Immature natural killer cell (primary cell): ENCODE results near the gene PYROXD2. TPM values are rescaled to one million over a fixed set of nuclear protein-coding genes. Genes with fewer than 3 reads are reported as not detected.

ENCODE experiments used
- DNase-seq, 3 donors: peaks; one replicate each; pipeline ENCODE4 v3.0.0; 2022; ENCODE audit warnings: mixed read lengths in 1 of 3
- H3K27ac Mint-ChIP-seq, 6 donors: one replicate each; pipeline ENCODE4 v1.8.0; 2020; ENCODE audit warnings: mixed read lengths in 6 of 6, mild to moderate bottlenecking in 5 of 6, inconsistent platforms in 4 of 6, moderate library complexity in 3 of 6
- H3K27me3 Mint-ChIP-seq, 3 donors: one replicate each; pipeline ENCODE4 v1.8.0; 2020 to 2021; ENCODE audit warnings: low read depth in 3 of 3, mild to moderate bottlenecking in 3 of 3, mixed read lengths in 3 of 3, moderate library complexity in 3 of 3, inconsistent platforms in 1 of 3
- H3K36me3 Mint-ChIP-seq, 3 donors: one replicate each; pipeline ENCODE4 v1.8.0; 2020; ENCODE audit warnings: mixed read lengths in 3 of 3, inconsistent platforms in 2 of 3, mild to moderate bottlenecking in 2 of 3
- H3K4me1 Mint-ChIP-seq, 2 donors: one replicate each; pipeline ENCODE4 v1.8.0; 2020; ENCODE audit warnings: inconsistent platforms in 2 of 2, mild to moderate bottlenecking in 2 of 2, mixed read lengths in 2 of 2, moderate library complexity in 1 of 2
- H3K4me3 Mint-ChIP-seq, 5 donors: one replicate each; pipeline ENCODE4 v1.8.0; 2020; ENCODE audit warnings: mild to moderate bottlenecking in 5 of 5, mixed read lengths in 5 of 5, inconsistent platforms in 3 of 5, moderate library complexity in 3 of 5
- H3K9me3 Mint-ChIP-seq, 6 donors: one replicate each; pipeline ENCODE4 v1.8.0; 2020; ENCODE audit warnings: mild to moderate bottlenecking in 6 of 6, mixed read lengths in 6 of 6, inconsistent platforms in 4 of 6, moderate library complexity in 3 of 6
- polyA plus RNA-seq, 3 donors: library from polyadenylated mRNA; unstranded; fragments of 300-500 nt; fragmentation: Illumina TruSeq; gene quantifications; one replicate each; pipeline ENCODE4 v1.2.3, GENCODE V29; 2021

Gene PYROXD2
- polyA plus RNA-seq: 10 to 100 TPM in 2 of 3 donors, 1 to 10 TPM in 1; 8.5 to 21.1 (median 17.3) TPM

DNA sequence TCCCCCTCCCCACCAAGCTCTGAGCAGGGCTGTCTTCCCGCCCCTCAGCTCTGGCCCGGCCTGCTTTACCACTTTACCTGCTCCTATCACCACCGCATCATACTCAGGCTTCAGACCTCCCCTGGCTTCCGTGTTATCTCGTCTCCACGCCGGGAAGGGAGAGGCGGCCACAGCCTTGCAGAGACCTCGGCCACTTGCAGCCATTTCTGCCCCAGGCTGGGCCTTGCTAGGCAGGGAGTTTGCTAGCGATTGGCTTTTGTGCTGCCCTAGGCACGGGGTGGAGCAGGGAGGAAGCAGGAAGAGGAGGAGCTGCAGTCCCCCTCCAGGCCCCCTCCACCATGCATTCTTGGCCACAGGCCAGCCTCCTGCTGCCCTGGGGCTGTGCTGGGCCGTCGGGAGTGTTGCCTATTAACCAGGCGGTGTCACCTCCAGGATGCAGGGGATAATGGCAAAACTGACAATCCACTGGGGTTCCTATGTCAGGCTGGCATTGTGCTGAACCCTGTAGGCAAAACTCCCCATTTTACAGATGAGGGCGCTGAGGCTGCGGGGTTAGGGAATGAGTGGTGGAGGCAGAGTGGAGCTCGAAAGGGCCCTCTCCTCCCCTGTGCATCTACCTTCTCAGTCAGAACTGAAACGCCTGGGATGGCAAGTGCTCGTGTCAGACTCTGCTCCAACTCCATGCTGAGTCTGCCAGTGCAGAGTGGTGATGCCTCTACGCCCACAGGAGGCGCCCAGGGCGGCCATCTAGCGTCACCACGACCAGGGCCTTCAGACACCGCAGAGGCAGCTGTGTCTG is at the start of gene PYROXD2:
Gene PYROXD2 (minus strand): TSS at position 251 of the 799 bp plus-strand sequence. CDS start 47 bp downstream, at position 204.
- peaks cover 3 to 15% (median 7%) of the 10 kb centered on the region in 3 donors for H3K36me3 Mint-ChIP-seq
- H3K27me3 Mint-ChIP-seq: peaks cover 0 to 3% (median 2%) of the 10 kb centered on the region in 3 donors
- peaks cover 23 to 36% of the 10 kb centered on the region in 2 donors for H3K4me1 Mint-ChIP-seq
- no peaks in the 10 kb centered on the region for H3K9me3 Mint-ChIP-seq
- peak within 1 kb of the TSS; percentile 75 to 98 (median 94) for H3K27ac Mint-ChIP-seq
- peak; percentile 56 to 76 (median 66) for DNase-seq
- H3K4me3 Mint-ChIP-seq: peak within 1 kb of the TSS; percentile 95 to 99 (median 97)

DNA sequence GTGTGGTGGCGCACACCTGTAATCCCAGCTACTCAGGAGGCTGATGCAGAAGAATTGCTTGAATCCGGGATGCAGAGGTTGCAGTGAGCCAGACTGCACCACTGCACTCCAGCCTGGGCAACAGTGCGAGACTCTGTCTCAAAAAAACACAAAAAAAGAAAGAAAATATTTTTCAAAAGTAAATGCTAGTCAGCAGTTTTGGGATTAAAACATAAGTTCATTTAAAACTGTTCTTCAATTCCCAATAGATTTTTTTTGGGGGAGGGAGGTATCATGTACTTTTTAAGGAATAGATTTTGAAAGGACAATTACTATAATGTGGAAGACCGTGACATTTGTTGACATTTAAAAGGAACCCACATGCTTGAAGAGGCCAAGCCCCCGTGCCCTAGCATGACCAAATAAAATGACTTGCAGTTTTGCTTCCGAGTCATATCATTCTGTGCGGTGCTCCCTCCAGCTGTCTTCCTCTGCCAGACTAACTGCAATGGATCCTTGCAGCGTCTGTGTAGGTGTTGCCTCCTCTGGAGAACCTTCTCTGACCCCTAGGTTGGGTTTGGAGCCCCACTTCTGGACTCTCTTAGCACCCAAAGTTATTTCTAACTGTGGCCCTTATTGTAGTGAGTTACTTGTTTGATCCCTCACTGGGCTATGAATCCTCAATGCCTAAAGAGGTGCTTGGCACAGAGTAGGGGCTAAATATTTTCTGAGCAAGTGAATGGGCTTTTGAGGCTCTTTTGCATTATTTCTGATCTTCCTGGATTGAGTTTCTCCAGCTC is 49.2 kb upstream of the PYROXD2 start:
- H3K4me3 Mint-ChIP-seq: no peak overlapping the region
- no peak overlapping the region for H3K27ac Mint-ChIP-seq
- no peak for DNase-seq
- peaks cover 2 to 6% (median 4%) of the 10 kb centered on the region in 3 donors for H3K27me3 Mint-ChIP-seq
- no peaks in the 10 kb centered on the region for H3K36me3 Mint-ChIP-seq
- H3K9me3 Mint-ChIP-seq: no peaks in the 10 kb centered on the region
- peaks cover 7 to 13% of the 10 kb centered on the region in 2 donors for H3K4me1 Mint-ChIP-seq

- Mint-ChIP-seq H3K4me1 (peaks cover 2 to 6% of the 10 kb centered on the region in 2 donors), H3K36me3 (no peaks in the 10 kb centered on the region), H3K9me3 (no peaks in the 10 kb centered on the region), H3K4me3 (no peak overlapping the region), H3K27ac (no peak overlapping the region), H3K27me3 (peaks cover 2 to 9% (median 2%) of the 10 kb centered on the region in 3 donors)
- no peak for DNase-seq
These were observed 48.0 kb upstream of the PYROXD2 start for GRCh38 chr10:98463016-98463415.

DNA sequence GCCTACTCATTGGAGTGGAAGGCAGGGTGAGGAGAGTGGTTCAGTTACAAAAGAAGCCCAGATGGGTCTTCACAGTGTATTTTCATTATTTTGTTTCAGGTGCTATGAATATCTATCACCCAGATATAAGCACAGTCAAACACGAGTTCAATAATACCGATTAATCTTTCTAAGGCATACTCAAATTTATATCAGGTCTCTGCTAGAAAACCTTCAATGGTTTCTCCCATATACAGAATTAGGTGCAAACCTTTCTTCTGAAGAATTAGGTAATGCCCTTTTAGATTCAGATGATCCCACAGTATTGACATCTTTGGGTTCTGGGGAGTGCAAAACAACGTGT is 46.5 kb upstream of the PYROXD2 start:
- H3K4me1 Mint-ChIP-seq: no peaks in the 10 kb centered on the region
- H3K27me3 Mint-ChIP-seq: peaks cover 0 to 13% (median 2%) of the 10 kb centered on the region in 3 donors
- no peak overlapping the region for H3K27ac Mint-ChIP-seq
- no peaks in the 10 kb centered on the region for H3K9me3 Mint-ChIP-seq
- H3K36me3 Mint-ChIP-seq: no peaks in the 10 kb centered on the region
- H3K4me3 Mint-ChIP-seq: no peak overlapping the region
- no peak for DNase-seq

GRCh38 chr10:98460837-98461499 is 46.0 kb upstream of the PYROXD2 start:
- no peak for DNase-seq
- H3K4me3 Mint-ChIP-seq: no peak overlapping the region
- H3K27me3 Mint-ChIP-seq: peaks cover 0 to 13% (median 2%) of the 10 kb centered on the region in 3 donors
- H3K36me3 Mint-ChIP-seq: no peaks in the 10 kb centered on the region
- no peaks in the 10 kb centered on the region for H3K9me3 Mint-ChIP-seq
- H3K4me1 Mint-ChIP-seq: no peaks in the 10 kb centered on the region
- no peak overlapping the region for H3K27ac Mint-ChIP-seq

GRCh38 chr10:98458809-98459784 is 44.1 kb upstream of the PYROXD2 start:
- Mint-ChIP-seq H3K27ac (no peak overlapping the region), H3K9me3 (no peaks in the 10 kb centered on the region), H3K36me3 (no peaks in the 10 kb centered on the region), H3K27me3 (peaks cover 2 to 13% (median 2%) of the 10 kb centered on the region in 3 donors), H3K4me1 (no peaks in the 10 kb centered on the region), H3K4me3 (no peak overlapping the region)
- DNase-seq: no peak

DNA sequence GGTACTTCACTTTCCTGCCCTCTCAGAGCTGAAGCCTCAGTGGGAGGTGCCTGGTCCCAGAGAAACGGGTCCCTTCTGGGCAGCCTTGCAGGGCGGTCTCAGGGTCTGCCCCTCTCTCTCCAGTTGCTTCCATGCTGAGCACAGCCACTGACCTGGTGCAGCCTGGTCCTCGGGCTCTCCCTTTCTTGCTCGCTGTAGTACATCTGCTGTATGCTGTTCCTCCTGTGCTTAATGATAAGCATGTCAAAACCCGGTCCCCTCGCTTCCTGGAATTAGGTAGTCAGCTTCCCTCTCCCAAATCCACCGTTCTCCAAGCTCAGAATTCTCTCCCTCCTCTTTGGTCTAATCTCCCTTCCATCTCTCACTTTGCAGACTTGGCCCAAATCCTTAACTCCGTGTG is 42.7 kb upstream of the PYROXD2 start:
- no peak overlapping the region for H3K4me3 Mint-ChIP-seq
- no peaks in the 10 kb centered on the region for H3K36me3 Mint-ChIP-seq
- peaks cover 2 to 11% (median 3%) of the 10 kb centered on the region in 3 donors for H3K27me3 Mint-ChIP-seq
- DNase-seq: no peak
- no peaks in the 10 kb centered on the region for H3K4me1 Mint-ChIP-seq
- no peaks in the 10 kb centered on the region for H3K9me3 Mint-ChIP-seq
- H3K27ac Mint-ChIP-seq: no peak overlapping the region

- H3K9me3 Mint-ChIP-seq: no peaks in the 10 kb centered on the region
- no peak for DNase-seq
- no peaks in the 10 kb centered on the region for H3K4me1 Mint-ChIP-seq
- H3K36me3 Mint-ChIP-seq: no peaks in the 10 kb centered on the region
- peaks cover 2 to 13% (median 3%) of the 10 kb centered on the region in 3 donors for H3K27me3 Mint-ChIP-seq
- no peak overlapping the region for H3K27ac Mint-ChIP-seq
- no peak overlapping the region for H3K4me3 Mint-ChIP-seq
These were observed 41.9 kb upstream of the PYROXD2 start for GRCh38 chr10:98456686-98457482.

- Mint-ChIP-seq H3K27ac (no peak overlapping the region), H3K27me3 (peaks cover 0 to 15% (median 3%) of the 10 kb centered on the region in 3 donors)
These were observed 41.1 kb upstream of the PYROXD2 start for GRCh38 chr10:98456043-98456570.

DNA sequence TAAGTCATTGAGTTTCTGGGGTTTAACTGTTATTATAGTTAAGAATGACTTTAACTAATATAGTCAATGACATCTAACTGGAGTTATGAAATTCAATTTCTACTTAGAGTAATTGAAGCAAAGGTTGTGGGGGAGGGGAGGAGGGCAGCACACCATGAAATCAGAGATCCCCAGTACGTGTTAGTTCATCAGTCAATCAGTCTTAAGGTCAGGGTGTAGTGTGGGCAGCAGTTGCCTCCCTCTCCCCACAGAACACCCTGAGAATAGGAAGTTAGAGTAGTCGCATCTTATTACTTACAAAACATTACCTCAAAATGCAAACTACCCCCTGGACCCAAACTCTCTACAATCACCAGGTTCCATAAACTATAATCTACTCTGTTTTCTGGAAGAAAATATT is 38.7 kb upstream of the PYROXD2 start:
- Mint-ChIP-seq H3K4me3 (no peak overlapping the region), H3K9me3 (no peaks in the 10 kb centered on the region), H3K27me3 (peaks cover 0 to 16% (median 8%) of the 10 kb centered on the region in 3 donors), H3K27ac (no peak overlapping the region), H3K4me1 (no peaks in the 10 kb centered on the region), H3K36me3 (no peaks in the 10 kb centered on the region)
- DNase-seq: no peak

More at GRCh38 chr10:98456043-98456570, 41.1 kb upstream of the PYROXD2 start:
- H3K36me3 Mint-ChIP-seq: no peaks in the 10 kb centered on the region
- no peak overlapping the region for H3K4me3 Mint-ChIP-seq
- no peak for DNase-seq
- no peaks in the 10 kb centered on the region for H3K4me1 Mint-ChIP-seq
- H3K9me3 Mint-ChIP-seq: no peaks in the 10 kb centered on the region

DNA sequence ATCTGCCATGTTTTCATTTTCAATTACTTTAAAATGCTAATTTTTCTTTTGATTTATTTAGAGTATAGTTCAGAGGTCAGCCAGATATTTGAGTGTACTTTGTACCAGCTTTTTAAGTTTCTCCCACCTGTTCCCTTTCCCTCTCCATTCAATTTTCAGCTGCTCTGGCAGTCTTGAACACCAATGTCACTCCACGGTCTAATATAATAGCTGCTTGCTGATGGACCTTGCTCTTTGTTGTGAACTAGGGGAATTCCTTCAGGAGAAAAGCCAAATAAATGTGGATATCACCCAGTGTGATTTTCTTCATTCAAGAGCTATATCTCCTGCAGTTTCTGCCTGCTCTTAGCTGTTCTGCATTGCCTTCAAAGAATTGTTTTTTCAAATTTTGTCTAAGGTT is 35.6 kb upstream of the PYROXD2 start:
- DNase-seq: no peak
- Mint-ChIP-seq H3K9me3 (no peaks in the 10 kb centered on the region), H3K4me1 (peaks cover 16 to 17% of the 10 kb centered on the region in 2 donors), H3K36me3 (no peaks in the 10 kb centered on the region), H3K27me3 (peaks cover 4 to 16% (median 16%) of the 10 kb centered on the region in 3 donors), H3K27ac (no peak overlapping the region), H3K4me3 (no peak overlapping the region)

- DNase-seq: no peak
- Mint-ChIP-seq H3K4me3 (no peak overlapping the region), H3K9me3 (no peaks in the 10 kb centered on the region), H3K27ac (no peak overlapping the region), H3K36me3 (no peaks in the 10 kb centered on the region), H3K27me3 (peaks cover 8 to 16% (median 14%) of the 10 kb centered on the region in 3 donors), H3K4me1 (peaks cover 29 to 30% of the 10 kb centered on the region in 2 donors)
These were observed 34.3 kb upstream of the PYROXD2 start for GRCh38 chr10:98449287-98449686.
